ENCODE measurements around the gene HS3ST5.

The HS3ST5 gene

GRCh38 chr6:114167583-114168576 is 174.9 kb downstream of the HS3ST5 start:
- Histone ChIP-seq H3K9me3 (ENCODE audit: control insufficient read depth, insufficient read depth, low read depth, low read length) (no peaks in the 10 kb centered on the region), H3K36me3 (ENCODE audit: control insufficient read depth, insufficient read depth, low read length) (no peaks in the 10 kb centered on the region), H3K27me3 (ENCODE audit: control insufficient read depth, insufficient read depth, low read length) (no peaks in the 10 kb centered on the region), H3K9ac (ENCODE audit: low read length) (no peak overlapping the region), H3K4me3 (ENCODE audit: low read depth, low read length) (no peak overlapping the region), H3K27ac (ENCODE audit: low read depth, low read length) (no peak overlapping the region), H3K4me1 (ENCODE audit: control insufficient read depth, insufficient read depth, low read length) (peaks cover 6% of the 10 kb centered on the region; the same call in 1 of the 2 replicates)

DNA sequence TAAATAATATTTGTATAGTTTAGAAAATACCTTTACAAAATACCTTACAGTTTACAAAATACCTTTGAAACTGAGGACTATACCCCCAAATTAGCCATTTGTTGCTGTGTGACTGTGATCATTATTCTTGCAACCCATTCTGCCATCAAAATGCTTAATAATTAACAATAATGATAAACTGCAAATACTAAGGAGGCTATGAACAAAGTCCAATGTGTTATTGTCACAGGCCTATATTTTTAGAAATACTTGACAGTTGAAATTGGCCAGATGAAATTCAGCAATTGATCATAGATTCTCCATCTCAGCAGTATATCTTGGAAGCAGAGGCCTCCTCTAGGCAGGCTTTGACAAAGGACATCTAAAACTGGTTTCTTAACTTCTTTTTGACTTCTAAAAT is 178.6 kb downstream of the HS3ST5 start:
- Histone ChIP-seq H3K4me3 (ENCODE audit: low read depth, low read length) (no peak overlapping the region), H3K9ac (ENCODE audit: low read length) (no peak overlapping the region), H3K4me1 (ENCODE audit: control insufficient read depth, insufficient read depth, low read length) (no peaks in the 10 kb centered on the region), H3K9me3 (ENCODE audit: control insufficient read depth, insufficient read depth, low read depth, low read length) (no peaks in the 10 kb centered on the region), H3K27ac (ENCODE audit: low read depth, low read length) (no peak overlapping the region), H3K36me3 (ENCODE audit: control insufficient read depth, insufficient read depth, low read length) (no peaks in the 10 kb centered on the region), H3K27me3 (ENCODE audit: control insufficient read depth, insufficient read depth, low read length) (no peaks in the 10 kb centered on the region)

DNA sequence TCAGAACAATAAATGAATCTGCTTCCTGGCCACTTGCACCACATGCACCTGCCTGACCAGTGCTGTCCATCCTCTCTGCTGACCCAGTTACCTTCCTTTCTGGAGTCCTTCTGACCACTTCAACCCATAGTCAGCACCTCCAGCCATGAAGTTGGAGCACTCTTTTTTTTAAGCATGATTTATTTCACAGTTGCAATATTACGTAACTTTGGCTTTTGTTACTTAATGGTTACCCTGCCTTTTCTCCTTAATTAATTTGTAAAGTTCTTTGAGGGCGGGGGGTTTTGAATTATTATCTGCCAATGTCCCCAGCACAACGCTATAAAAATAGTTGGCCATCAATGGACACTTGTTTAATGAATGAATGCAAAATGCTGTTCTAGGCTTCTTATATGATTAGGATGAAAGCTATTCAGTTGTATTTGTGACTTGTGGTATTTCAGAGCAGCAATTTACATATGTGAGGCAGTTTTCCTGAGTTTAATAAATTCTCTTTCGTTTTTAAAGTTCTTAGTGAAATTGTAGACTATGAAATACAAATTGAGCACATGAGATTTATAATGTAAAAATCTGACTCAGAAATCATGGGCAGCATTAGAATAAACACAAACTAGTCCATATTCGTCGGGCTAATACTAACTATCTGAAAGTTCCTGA is 180.0 kb downstream of the HS3ST5 start:
- Histone ChIP-seq H3K27me3 (ENCODE audit: control insufficient read depth, insufficient read depth, low read length) (no peaks in the 10 kb centered on the region), H3K4me1 (ENCODE audit: control insufficient read depth, insufficient read depth, low read length) (no peaks in the 10 kb centered on the region), H3K9me3 (ENCODE audit: control insufficient read depth, insufficient read depth, low read depth, low read length) (no peaks in the 10 kb centered on the region), H3K36me3 (ENCODE audit: control insufficient read depth, insufficient read depth, low read length) (no peaks in the 10 kb centered on the region), H3K27ac (ENCODE audit: low read depth, low read length) (no peak overlapping the region), H3K4me3 (ENCODE audit: low read depth, low read length) (no peak overlapping the region), H3K9ac (ENCODE audit: low read length) (no peak overlapping the region)

DNA sequence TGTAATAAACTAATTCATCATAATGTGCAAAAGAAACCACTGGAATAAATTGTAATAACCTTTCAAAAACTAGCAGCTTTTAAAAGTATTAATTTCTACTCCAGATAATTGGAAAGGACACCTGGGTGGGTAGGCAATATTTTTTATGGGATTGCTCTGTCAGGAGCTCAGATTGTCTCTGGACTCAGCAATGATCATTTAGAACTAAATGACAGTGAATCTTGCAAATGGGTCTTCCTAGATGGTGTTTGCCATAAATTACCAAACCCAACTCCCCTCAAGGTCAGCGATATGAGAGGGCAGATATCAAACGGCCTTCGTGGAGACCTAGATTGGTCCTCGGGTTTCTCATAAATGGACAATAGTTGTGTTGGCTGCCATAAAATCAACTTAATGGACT is 181.9 kb downstream of the HS3ST5 start:
- no peak overlapping the region for H3K4me3 ChIP-seq (ENCODE audit: low read depth, low read length)
- H3K9me3 ChIP-seq (ENCODE audit: control insufficient read depth, insufficient read depth, low read depth, low read length): no peaks in the 10 kb centered on the region
- H3K27me3 ChIP-seq (ENCODE audit: control insufficient read depth, insufficient read depth, low read length): no peaks in the 10 kb centered on the region
- H3K4me1 ChIP-seq (ENCODE audit: control insufficient read depth, insufficient read depth, low read length): no peaks in the 10 kb centered on the region
- H3K36me3 ChIP-seq (ENCODE audit: control insufficient read depth, insufficient read depth, low read length): no peaks in the 10 kb centered on the region
- H3K27ac ChIP-seq (ENCODE audit: low read depth, low read length): no peak overlapping the region
- no peak overlapping the region for H3K9ac ChIP-seq (ENCODE audit: low read length)

GRCh38 chr6:114159727-114160126 is 183.1 kb downstream of the HS3ST5 start:
- Histone ChIP-seq H3K4me3 (ENCODE audit: low read depth, low read length) (no peak overlapping the region), H3K9ac (ENCODE audit: low read length) (no peak overlapping the region), H3K36me3 (ENCODE audit: control insufficient read depth, insufficient read depth, low read length) (no peaks in the 10 kb centered on the region), H3K9me3 (ENCODE audit: control insufficient read depth, insufficient read depth, low read depth, low read length) (no peaks in the 10 kb centered on the region), H3K4me1 (ENCODE audit: control insufficient read depth, insufficient read depth, low read length) (peaks cover 3% of the 10 kb centered on the region), H3K27ac (ENCODE audit: low read depth, low read length) (no peak overlapping the region), H3K27me3 (ENCODE audit: control insufficient read depth, insufficient read depth, low read length) (no peaks in the 10 kb centered on the region)

DNA sequence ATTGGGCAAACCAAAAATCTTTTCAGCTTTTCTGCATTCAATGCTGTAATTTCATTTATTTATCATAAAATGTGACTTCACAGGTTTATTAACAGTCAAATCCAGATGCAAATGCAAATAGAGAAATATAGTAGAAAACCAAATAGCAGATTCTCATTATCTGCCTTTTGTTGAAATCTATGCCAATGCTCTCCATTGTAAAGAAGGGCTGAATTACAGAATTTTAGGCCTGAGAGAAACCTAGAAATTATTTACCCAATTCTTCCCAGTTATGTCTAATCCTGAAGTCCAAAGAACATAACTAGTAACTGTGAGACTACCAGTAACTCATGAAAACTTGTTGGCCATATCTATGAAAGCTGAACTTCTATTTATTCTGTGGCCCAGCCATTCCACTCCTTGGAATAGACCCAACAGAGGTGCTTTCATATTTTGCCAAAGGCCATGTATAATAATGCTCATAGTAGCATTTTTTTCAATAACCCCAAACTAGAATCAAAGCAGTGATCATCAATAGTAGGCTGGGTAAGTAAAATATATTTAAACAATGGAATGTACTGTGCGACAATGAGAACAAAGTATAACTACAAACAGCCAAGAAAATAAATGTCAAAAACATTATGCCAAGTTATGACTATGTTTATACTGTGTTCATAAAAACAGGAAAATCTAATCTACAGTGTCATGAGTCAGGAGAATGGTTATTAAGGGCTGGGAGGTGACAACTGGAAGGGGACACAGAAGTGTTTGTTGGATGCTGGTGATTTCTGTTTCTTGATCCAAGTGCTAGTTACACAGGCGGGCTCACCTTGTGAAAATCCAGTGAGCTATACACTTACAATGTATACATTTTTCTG is 183.8 kb downstream of the HS3ST5 start:
- H3K9ac ChIP-seq (ENCODE audit: low read length): no peak overlapping the region

GRCh38 chr6:114158411-114158810 is 184.4 kb downstream of the HS3ST5 start:
- no peak overlapping the region for H3K27ac ChIP-seq (ENCODE audit: low read depth, low read length)
- H3K9me3 ChIP-seq (ENCODE audit: control insufficient read depth, insufficient read depth, low read depth, low read length): no peaks in the 10 kb centered on the region
- no peak overlapping the region for H3K9ac ChIP-seq (ENCODE audit: low read length)
- no peaks in the 10 kb centered on the region for H3K36me3 ChIP-seq (ENCODE audit: control insufficient read depth, insufficient read depth, low read length)
- H3K27me3 ChIP-seq (ENCODE audit: control insufficient read depth, insufficient read depth, low read length): no peaks in the 10 kb centered on the region
- H3K4me3 ChIP-seq (ENCODE audit: low read depth, low read length): no peak overlapping the region
- peaks cover 7% of the 10 kb centered on the region for H3K4me1 ChIP-seq (ENCODE audit: control insufficient read depth, insufficient read depth, low read length)

More for the DNA sequence above, 183.8 kb downstream of the HS3ST5 start:
- no peak overlapping the region for H3K27ac ChIP-seq (ENCODE audit: low read depth, low read length)
- H3K4me3 ChIP-seq (ENCODE audit: low read depth, low read length): no peak overlapping the region
- no peaks in the 10 kb centered on the region for H3K27me3 ChIP-seq (ENCODE audit: control insufficient read depth, insufficient read depth, low read length)
- H3K9me3 ChIP-seq (ENCODE audit: control insufficient read depth, insufficient read depth, low read depth, low read length): no peaks in the 10 kb centered on the region
- H3K36me3 ChIP-seq (ENCODE audit: control insufficient read depth, insufficient read depth, low read length): no peaks in the 10 kb centered on the region
- H3K4me1 ChIP-seq (ENCODE audit: control insufficient read depth, insufficient read depth, low read length): peaks cover 7% of the 10 kb centered on the region

DNA sequence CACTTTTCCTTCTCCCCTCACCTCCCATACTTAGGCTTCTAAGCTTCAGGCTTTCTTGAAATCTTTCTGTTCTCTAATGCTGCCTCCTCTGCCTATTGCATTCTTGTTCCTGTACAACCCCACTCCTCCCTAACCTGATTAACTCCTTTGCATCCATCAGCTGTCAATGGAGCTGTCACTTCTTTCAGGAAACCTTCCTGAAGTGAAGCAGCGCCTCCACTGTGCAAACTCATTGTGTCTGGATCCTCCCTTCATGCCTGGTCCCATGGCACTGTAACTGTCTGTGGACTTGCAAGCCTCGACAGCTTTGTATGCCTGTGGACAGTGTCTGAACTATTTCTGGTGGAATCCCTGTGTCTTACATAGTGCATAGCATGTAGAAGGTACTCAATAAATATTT is 185.0 kb downstream of the HS3ST5 start:
- H3K9ac ChIP-seq (ENCODE audit: low read length): no peak overlapping the region
- no peak overlapping the region for H3K27ac ChIP-seq (ENCODE audit: low read depth, low read length)
- H3K4me1 ChIP-seq (ENCODE audit: control insufficient read depth, insufficient read depth, low read length): peaks cover 7% of the 10 kb centered on the region

DNA sequence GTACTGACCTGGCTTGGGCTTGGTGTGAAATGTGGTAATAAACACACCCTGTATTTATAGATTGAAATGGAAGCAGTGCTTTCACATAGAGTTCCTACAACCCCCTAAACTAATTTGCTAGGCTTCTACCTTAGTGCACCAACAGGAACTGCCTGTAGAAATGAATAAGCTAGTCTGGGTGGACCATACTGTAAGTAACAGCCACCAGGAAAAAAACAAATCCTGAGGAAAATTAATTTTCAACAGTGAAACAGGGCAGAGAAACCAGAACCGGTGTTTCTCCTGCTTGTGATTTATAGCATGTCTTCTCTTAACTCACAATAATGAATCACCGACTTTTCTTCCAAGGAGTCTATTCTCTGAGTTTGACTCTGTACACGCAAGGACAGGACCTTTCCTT is 187.1 kb downstream of the HS3ST5 start:
- no peak overlapping the region for H3K4me3 ChIP-seq (ENCODE audit: low read depth, low read length)
- H3K36me3 ChIP-seq (ENCODE audit: control insufficient read depth, insufficient read depth, low read length): no peaks in the 10 kb centered on the region
- H3K4me1 ChIP-seq (ENCODE audit: control insufficient read depth, insufficient read depth, low read length): peaks cover 7% of the 10 kb centered on the region
- H3K9ac ChIP-seq (ENCODE audit: low read length): no peak overlapping the region
- H3K27me3 ChIP-seq (ENCODE audit: control insufficient read depth, insufficient read depth, low read length): no peaks in the 10 kb centered on the region
- H3K9me3 ChIP-seq (ENCODE audit: control insufficient read depth, insufficient read depth, low read depth, low read length): no peaks in the 10 kb centered on the region
- H3K27ac ChIP-seq (ENCODE audit: low read depth, low read length): no peak overlapping the region

More for the DNA sequence above, 185.0 kb downstream of the HS3ST5 start:
- Histone ChIP-seq H3K36me3 (ENCODE audit: control insufficient read depth, insufficient read depth, low read length) (no peaks in the 10 kb centered on the region), H3K9me3 (ENCODE audit: control insufficient read depth, insufficient read depth, low read depth, low read length) (no peaks in the 10 kb centered on the region), H3K27me3 (ENCODE audit: control insufficient read depth, insufficient read depth, low read length) (no peaks in the 10 kb centered on the region), H3K4me3 (ENCODE audit: low read depth, low read length) (no peak overlapping the region)

GRCh38 chr6:114154812-114155211 is 188.0 kb downstream of the HS3ST5 start:
- H3K4me3 ChIP-seq (ENCODE audit: low read depth, low read length): no peak overlapping the region
- H3K4me1 ChIP-seq (ENCODE audit: control insufficient read depth, insufficient read depth, low read length): peaks cover 7% of the 10 kb centered on the region
- H3K27me3 ChIP-seq (ENCODE audit: control insufficient read depth, insufficient read depth, low read length): no peaks in the 10 kb centered on the region
- H3K27ac ChIP-seq (ENCODE audit: low read depth, low read length): no peak overlapping the region
- H3K36me3 ChIP-seq (ENCODE audit: control insufficient read depth, insufficient read depth, low read length): no peaks in the 10 kb centered on the region
- no peak overlapping the region for H3K9ac ChIP-seq (ENCODE audit: low read length)
- no peaks in the 10 kb centered on the region for H3K9me3 ChIP-seq (ENCODE audit: control insufficient read depth, insufficient read depth, low read depth, low read length)

All from HUES6 (cell line).